ENCODE results near the gene FOXK2. TPM values are rescaled to one million over a fixed set of nuclear protein-coding genes. Genes with fewer than 3 reads are reported as not detected.
"Not testable (repeated sequence)": the region's sequence is repeated elsewhere in the genome, so short reads cannot be mapped to it uniquely, and the experiment has no call there.

FOXK2 gene
- total and polyA plus RNA-seq, 2 donors (not counting 3 experiments of a cell fraction or from before 2014, with no cell fraction given), result 33.4 to 79.3 TPM

DNA sequence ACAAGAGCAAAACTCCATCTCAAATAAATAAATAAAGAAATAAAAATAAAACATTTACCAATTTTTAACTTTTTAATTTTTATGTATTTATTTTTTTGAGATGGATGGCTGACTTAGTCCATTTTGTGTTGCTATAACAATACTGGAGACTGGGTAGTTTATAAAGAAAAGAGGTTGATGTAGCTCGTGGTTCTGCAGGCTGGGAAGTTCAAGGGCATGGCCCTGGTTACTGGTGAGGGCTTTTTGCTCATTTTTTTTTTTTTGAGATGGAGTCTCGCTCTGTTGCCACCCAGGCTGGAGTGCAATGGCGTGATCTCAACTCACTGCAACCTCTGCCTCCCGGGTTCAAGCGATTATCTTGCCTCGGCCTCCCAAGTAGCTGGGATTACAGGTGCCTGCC lies 14.2 kb upstream of the FOXK2 start:
- BruUV-seq (replicated peaks), result no TSS peak
- intact Hi-C loops (cut with micrococcal nuclease), result no loop called here
- POLR2A ChIA-PET, result no interaction called here

DNA sequence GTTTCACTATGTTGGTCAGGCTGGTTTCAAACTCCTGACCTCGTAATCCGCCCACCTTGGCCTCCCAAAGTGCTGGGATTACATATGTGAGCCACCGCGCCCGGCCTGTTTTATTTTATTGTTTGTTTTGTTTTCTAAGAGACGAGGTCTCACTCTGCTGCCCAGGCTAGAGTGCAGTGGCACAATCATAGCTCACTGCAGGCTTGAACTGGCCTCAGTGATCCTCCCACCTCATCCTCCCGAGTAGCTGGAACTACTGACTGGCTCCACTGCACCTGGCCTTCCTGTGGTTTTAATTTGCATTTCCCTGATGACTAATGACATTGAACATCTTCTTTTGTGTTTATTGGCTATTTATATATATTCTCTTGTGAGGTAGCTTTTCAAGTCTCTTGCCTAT lies 13.1 kb upstream of the FOXK2 start:
- DNase-seq (ENCODE audit: low read depth, low spot score); BruUV-seq (replicated peaks); intact Hi-C loops (cut with micrococcal nuclease); H3K36me3 ChIP-seq (ENCODE audit: control insufficient read depth in 2 of 2, extremely low read depth in 1 of 2, insufficient read depth in 2 of 2, low read length in 2 of 2); H3K79me2 ChIP-seq (ENCODE audit: control insufficient read depth, insufficient read depth, low read length); H3K4me3 ChIP-seq (replicated peaks in 1 of 3; ENCODE audit: insufficient read depth in 1 of 3, low read depth in 1 of 3, low read length in 3 of 3); H3K9ac ChIP-seq (replicated peaks; ENCODE audit: extremely low read depth, insufficient read depth, low read length); dilution Hi-C loops (cut with MboI; ENCODE audit: extremely low pct_ligation_motif_present, low sequenced_read_pairs); H3K9me3 ChIP-seq (replicated peaks; ENCODE audit: control insufficient read depth, insufficient read depth, low read length); H3K27ac ChIP-seq (ENCODE audit: insufficient read depth, low read depth, low read length); H3K4me2 ChIP-seq (ENCODE audit: insufficient read depth, low read length); H2AFZ ChIP-seq (ENCODE audit: low read depth, low read length); H4K20me1 ChIP-seq (replicated peaks; ENCODE audit: control insufficient read depth, extremely low read depth, insufficient read depth, low read length); POLR2A ChIA-PET; H3K27me3 ChIP-seq (ENCODE audit: control insufficient read depth in 2 of 2, insufficient read depth in 2 of 2, low read length in 2 of 2); H3K4me1 ChIP-seq (ENCODE audit: control insufficient read depth, extremely low read depth, insufficient read depth, low read length); H3K9me1 ChIP-seq (replicated peaks; ENCODE audit: control insufficient read depth, extremely low read depth, insufficient read depth, low read length): not testable (repeated sequence)
- peak; percentile 46 for FAIRE-seq
- CTCF ChIA-PET, result interaction anchor here (0.6 to 1.4 kb wide), 2 partner anchors 18 to 48 kb away, joined by 3 to 4 read pairs; no protein-coding TSS in a partner anchor

More for the DNA sequence above, 14.2 kb upstream of the FOXK2 start:
- H3K36me3 ChIP-seq (ENCODE audit: control insufficient read depth in 2 of 2, extremely low read depth in 1 of 2, insufficient read depth in 2 of 2, low read length in 2 of 2), result no peaks in the 10 kb centered on the region
- H3K9me1 ChIP-seq (replicated peaks; ENCODE audit: control insufficient read depth, extremely low read depth, insufficient read depth, low read length), result no peaks in the 10 kb centered on the region
- no peak overlapping the region for H3K27ac ChIP-seq (ENCODE audit: insufficient read depth, low read depth, low read length)
- no peak overlapping the region for H3K4me3 ChIP-seq (replicated peaks in 1 of 3; ENCODE audit: insufficient read depth in 1 of 3, low read depth in 1 of 3, low read length in 3 of 3)
- H2AFZ ChIP-seq (ENCODE audit: low read depth, low read length), result no peak overlapping the region
- no peak for DNase-seq (ENCODE audit: low read depth, low spot score)
- H3K9ac ChIP-seq (replicated peaks; ENCODE audit: extremely low read depth, insufficient read depth, low read length), result no peak overlapping the region
- H3K4me1 ChIP-seq (ENCODE audit: control insufficient read depth, extremely low read depth, insufficient read depth, low read length), result no peaks in the 10 kb centered on the region
- peaks cover 0 to 2% of the 10 kb centered on the region in 2 experiments for H3K27me3 ChIP-seq (ENCODE audit: control insufficient read depth in 2 of 2, insufficient read depth in 2 of 2, low read length in 2 of 2)
- H4K20me1 ChIP-seq (replicated peaks; ENCODE audit: control insufficient read depth, extremely low read depth, insufficient read depth, low read length), result no peaks in the 10 kb centered on the region
- FAIRE-seq, result no peak
- no peak for TF ChIP-seq GATA2 (IDR thresholded peaks at IDR 0.05; ENCODE audit: insufficient read depth, insufficient read length, low read depth, low read length)
- no peak for TF ChIP-seq MYC (IDR thresholded peaks at IDR 0.05; ENCODE audit: low read depth, low read length)
- no peak for TF ChIP-seq CTCF (IDR thresholded peaks at IDR 0.05; ENCODE audit: extremely low read depth in 1 of 2, insufficient read depth in 1 of 2, low read depth in 1 of 2, low read length in 2 of 2)
- no peak for TF ChIP-seq POLR2AphosphoS5 (IDR thresholded peaks at IDR 0.05; ENCODE audit: insufficient read depth, low read depth, low read length)
- TF ChIP-seq POLR2A (IDR thresholded peaks at IDR 0.05; ENCODE audit: low read depth, low read length), result no peak
- no peak for TF ChIP-seq JUN (IDR thresholded peaks at IDR 0.05; ENCODE audit: borderline replicate concordance, insufficient read depth, insufficient read length, low read depth)
- no peak for TF ChIP-seq EZH2 (IDR thresholded peaks at IDR 0.05; ENCODE audit: borderline replicate concordance, low read depth, low read length, severe bottlenecking)
- no peak for TF ChIP-seq MAX (IDR thresholded peaks at IDR 0.05; ENCODE audit: insufficient read depth, insufficient read length)
- no peak for TF ChIP-seq FOS (IDR thresholded peaks at IDR 0.05; ENCODE audit: borderline replicate concordance, insufficient read depth, low read length)
- H3K79me2 ChIP-seq (ENCODE audit: control insufficient read depth, insufficient read depth, low read length), result no peaks in the 10 kb centered on the region
- no peaks in the 10 kb centered on the region for H3K9me3 ChIP-seq (replicated peaks; ENCODE audit: control insufficient read depth, insufficient read depth, low read length)
- dilution Hi-C loops (cut with MboI; ENCODE audit: extremely low pct_ligation_motif_present, low sequenced_read_pairs), result no loop called here
- H3K4me2 ChIP-seq (ENCODE audit: insufficient read depth, low read length), result no peak overlapping the region
- CTCF ChIA-PET, result interaction anchor here (2.2 kb wide), 1 partner anchor 49 kb away, joined by 10 read pairs; no protein-coding TSS in a partner anchor

Data from endothelial cell of umbilical vein (primary cell).